ENCODE data around the gene TEX51.

TEX51 gene

DNA sequence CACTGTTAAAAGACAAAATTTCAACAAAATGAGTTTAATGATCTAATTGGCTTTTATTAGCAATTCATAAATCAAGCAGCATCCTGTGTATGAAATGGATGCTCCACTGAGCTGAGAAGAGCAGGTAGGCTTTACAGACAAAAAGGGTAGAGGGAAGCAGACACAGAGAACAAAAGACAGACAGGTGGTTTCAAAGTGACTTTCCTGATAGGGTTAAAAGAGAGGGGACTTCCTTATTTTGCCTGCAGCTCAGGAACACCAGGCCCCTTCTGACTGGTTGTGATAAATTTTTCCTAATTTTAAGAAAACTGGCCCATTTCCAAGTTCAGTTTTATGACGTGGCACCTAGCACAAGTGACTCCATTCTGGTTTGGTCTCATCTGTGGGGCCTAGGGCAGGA, 11.9 kb downstream of the TEX51 start:
- TF ChIP-seq, protein P1, sequence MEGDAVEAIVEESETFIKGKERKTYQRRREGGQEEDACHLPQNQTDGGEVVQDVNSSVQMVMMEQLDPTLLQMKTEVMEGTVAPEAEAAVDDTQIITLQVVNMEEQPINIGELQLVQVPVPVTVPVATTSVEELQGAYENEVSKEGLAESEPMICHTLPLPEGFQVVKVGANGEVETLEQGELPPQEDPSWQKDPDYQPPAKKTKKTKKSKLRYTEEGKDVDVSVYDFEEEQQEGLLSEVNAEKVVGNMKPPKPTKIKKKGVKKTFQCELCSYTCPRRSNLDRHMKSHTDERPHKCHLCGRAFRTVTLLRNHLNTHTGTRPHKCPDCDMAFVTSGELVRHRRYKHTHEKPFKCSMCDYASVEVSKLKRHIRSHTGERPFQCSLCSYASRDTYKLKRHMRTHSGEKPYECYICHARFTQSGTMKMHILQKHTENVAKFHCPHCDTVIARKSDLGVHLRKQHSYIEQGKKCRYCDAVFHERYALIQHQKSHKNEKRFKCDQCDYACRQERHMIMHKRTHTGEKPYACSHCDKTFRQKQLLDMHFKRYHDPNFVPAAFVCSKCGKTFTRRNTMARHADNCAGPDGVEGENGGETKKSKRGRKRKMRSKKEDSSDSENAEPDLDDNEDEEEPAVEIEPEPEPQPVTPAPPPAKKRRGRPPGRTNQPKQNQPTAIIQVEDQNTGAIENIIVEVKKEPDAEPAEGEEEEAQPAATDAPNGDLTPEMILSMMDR (IDR thresholded peaks at IDR 0.05): no peak

- TF ChIP-seq, protein P1 (IDR thresholded peaks at IDR 0.05): no peak
Measured at GRCh38 chr2:126911111-126911796, 12.6 kb downstream of the TEX51 start.

DNA sequence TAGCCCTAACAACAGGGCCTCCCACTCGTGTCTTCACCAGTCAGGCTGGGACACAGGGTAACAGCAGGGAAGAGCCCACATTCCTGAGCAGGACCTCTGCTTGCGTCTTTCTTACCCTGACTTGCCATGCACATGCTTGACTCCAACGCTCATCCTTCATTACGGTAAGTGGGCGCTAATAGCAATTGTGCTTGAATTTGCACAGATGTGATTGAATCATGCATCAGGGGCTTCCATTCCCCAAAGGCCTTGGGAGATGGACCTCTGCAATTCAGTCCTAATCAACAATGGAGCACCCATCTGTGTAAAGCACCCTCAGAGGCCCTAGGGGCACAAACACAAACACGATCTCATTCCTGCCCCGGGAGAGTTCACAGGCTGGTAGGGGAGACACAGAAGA, 13.5 kb downstream of the TEX51 start:
- TF ChIP-seq, protein P1 (IDR thresholded peaks at IDR 0.05): no peak

- TF ChIP-seq, protein P1 (IDR thresholded peaks at IDR 0.05): no peak
Measured at GRCh38 chr2:126913329-126913728, 14.6 kb downstream of the TEX51 start.

GRCh38 chr2:126913881-126914615, 15.4 kb downstream of the TEX51 start:
- TF ChIP-seq, protein P1 (IDR thresholded peaks at IDR 0.05): no peak

- TF ChIP-seq, protein P1 (IDR thresholded peaks at IDR 0.05): no peak
Measured at GRCh38 chr2:126914811-126915500, 16.3 kb downstream of the TEX51 start.

GRCh38 chr2:126915903-126916302, 17.2 kb downstream of the TEX51 start:
- TF ChIP-seq, protein P1 (IDR thresholded peaks at IDR 0.05): no peak

Measured in LNCAP (cell line).